Esophagus squamous epithelium (tissue), 4 donors: ENCODE measurements around the gene TMEM40.

Source experiments
- POLR2A ChIP-seq, 4 donors: fragments of 450-650 bp; IDR thresholded peaks; one replicate each; pipeline ENCODE4 v1.6.1; 2017; ENCODE audit warnings: antibody characterized with exemption in 4 of 4, mild to moderate bottlenecking in 4 of 4, moderate library complexity in 3 of 4
- TF ChIP-seq, protein P1 (sequence below), 6 experiments: fragments of 450-650 bp in 4 of 6; fragments of 200-600 bp in 2 of 6; sonication (generic) in 2 of 6; IDR thresholded peaks; one replicate each; pipeline ENCODE4 v1.5.1; 2016 to 2019; ENCODE audit warnings: antibody characterized with exemption in 6 of 6, mild to moderate bottlenecking in 4 of 6, moderate library complexity in 4 of 6

DNA sequence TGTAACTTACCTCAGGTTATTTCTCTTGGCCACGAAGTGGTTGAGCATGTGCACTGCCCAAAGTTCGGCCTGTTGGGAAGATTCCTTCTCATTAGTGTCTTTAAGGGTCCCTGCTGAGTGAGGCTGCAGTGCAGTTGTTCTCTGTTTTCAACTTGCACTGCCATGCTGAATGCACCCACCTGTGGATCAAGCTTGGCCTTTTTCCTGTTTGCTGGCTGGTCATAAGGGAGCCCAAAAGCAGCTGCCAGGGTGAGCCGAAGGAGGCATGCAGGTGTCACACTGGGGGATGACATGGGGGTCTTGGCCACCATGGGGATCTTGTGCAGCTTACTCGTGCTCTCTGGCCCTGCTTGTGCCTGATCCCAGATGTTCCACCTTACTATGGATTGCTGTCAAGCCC, 49.0 kb downstream of the TMEM40 start:
- no peak for TF ChIP-seq POLR2A (IDR thresholded peaks at IDR 0.05)
- TF ChIP-seq, protein P1, sequence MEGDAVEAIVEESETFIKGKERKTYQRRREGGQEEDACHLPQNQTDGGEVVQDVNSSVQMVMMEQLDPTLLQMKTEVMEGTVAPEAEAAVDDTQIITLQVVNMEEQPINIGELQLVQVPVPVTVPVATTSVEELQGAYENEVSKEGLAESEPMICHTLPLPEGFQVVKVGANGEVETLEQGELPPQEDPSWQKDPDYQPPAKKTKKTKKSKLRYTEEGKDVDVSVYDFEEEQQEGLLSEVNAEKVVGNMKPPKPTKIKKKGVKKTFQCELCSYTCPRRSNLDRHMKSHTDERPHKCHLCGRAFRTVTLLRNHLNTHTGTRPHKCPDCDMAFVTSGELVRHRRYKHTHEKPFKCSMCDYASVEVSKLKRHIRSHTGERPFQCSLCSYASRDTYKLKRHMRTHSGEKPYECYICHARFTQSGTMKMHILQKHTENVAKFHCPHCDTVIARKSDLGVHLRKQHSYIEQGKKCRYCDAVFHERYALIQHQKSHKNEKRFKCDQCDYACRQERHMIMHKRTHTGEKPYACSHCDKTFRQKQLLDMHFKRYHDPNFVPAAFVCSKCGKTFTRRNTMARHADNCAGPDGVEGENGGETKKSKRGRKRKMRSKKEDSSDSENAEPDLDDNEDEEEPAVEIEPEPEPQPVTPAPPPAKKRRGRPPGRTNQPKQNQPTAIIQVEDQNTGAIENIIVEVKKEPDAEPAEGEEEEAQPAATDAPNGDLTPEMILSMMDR (IDR thresholded peaks at IDR 0.05) = no peak
